GM23338 (cell line): ENCODE data around the gene WNT5B. TPM values are rescaled to one million over a fixed set of nuclear protein-coding genes. Genes with fewer than 3 reads are reported as not detected.

ENCODE experiments used
- ATAC-seq: fragments of 200-7000 bp; cut with Tn5 transposase; 3 replicates; pipeline ENCODE4 v1.9.1; 2020
- DNase-seq: peaks from one replicate; pipeline ENCODE4 v3.0.0-alpha.2; 2015; ENCODE audit warnings: low spot score
- H2AFZ ChIP-seq: fragments of 200-600 bp; sonication (generic); 2 replicates; pipeline ENCODE4 v1.8.0; 2016; ENCODE audit warnings: antibody characterized with exemption, mild to moderate bottlenecking, moderate library complexity
- H3F3A ChIP-seq: fragments of 200-600 bp; sonication (generic); replicated peaks from 2 replicates; pipeline ENCODE4 v1.8.0; 2017; ENCODE audit warnings: antibody characterized with exemption, mixed run types, low read depth
- H3K27ac ChIP-seq: fragments of 200-600 bp; sonication (generic); 2 replicates; pipeline ENCODE4 v1.6.1; 2016; ENCODE audit warnings: low read depth
- H3K27me3 ChIP-seq: fragments of 200-600 bp; sonication (generic); 2 replicates; pipeline ENCODE4 v1.8.0; 2016; ENCODE audit warnings: mild to moderate bottlenecking, mixed run types, moderate library complexity; ENCODE audit not compliant: insufficient read depth
- H3K36me3 ChIP-seq: fragments of 200-600 bp; sonication (generic); 2 replicates; pipeline ENCODE4 v1.8.0; 2016; ENCODE audit warnings: mild to moderate bottlenecking; ENCODE audit not compliant: insufficient read depth
- H3K4me1 ChIP-seq: fragments of 200-600 bp; sonication (generic); 2 replicates; pipeline ENCODE4 v1.8.0; 2016; ENCODE audit warnings: mild to moderate bottlenecking, moderate library complexity; ENCODE audit not compliant: insufficient read depth
- H3K4me2 ChIP-seq: fragments of 200-600 bp; sonication (generic); 2 replicates; pipeline ENCODE4 v1.7.1; 2017; ENCODE audit warnings: mixed run types
- H3K4me3 ChIP-seq: fragments of 200-600 bp; sonication (generic); 2 replicates; pipeline ENCODE4 v1.6.1; 2016; ENCODE audit warnings: mixed run types
- H3K79me2 ChIP-seq: fragments of 200-600 bp; sonication (generic); replicated peaks from 2 replicates; pipeline ENCODE4 v1.8.0; 2017; ENCODE audit warnings: mild to moderate bottlenecking; ENCODE audit not compliant: insufficient read depth
- H3K9me2 ChIP-seq: fragments of 200-600 bp; sonication (generic); 2 replicates; pipeline ENCODE4 v1.8.0; 2017; ENCODE audit not compliant: insufficient read depth
- H4K20me1 ChIP-seq: fragments of 200-600 bp; sonication (generic); replicated peaks from 2 replicates; pipeline ENCODE4 v1.8.0; 2017; ENCODE audit warnings: mild to moderate bottlenecking; ENCODE audit not compliant: insufficient read depth
- H3K27ac Mint-ChIP-seq: 2 replicates; pipeline ENCODE4 v1.8.0; 2020; ENCODE audit warnings: inconsistent platforms, mild to moderate bottlenecking, moderate library complexity, mixed read lengths
- H3K27me3 Mint-ChIP-seq: 3 replicates; pipeline ENCODE4 v1.8.0; 2022; ENCODE audit warnings: low read depth, mild to moderate bottlenecking, moderate library complexity, mixed read lengths, inconsistent platforms; ENCODE audit not compliant: insufficient read depth, poor library complexity
- H3K36me3 Mint-ChIP-seq: 3 replicates; pipeline ENCODE4 v1.8.0; 2021; ENCODE audit warnings: low read depth, mild to moderate bottlenecking, inconsistent platforms, moderate library complexity, mixed read lengths
- H3K4me1 Mint-ChIP-seq: 3 replicates; pipeline ENCODE4 v1.8.0; 2020; ENCODE audit warnings: mild to moderate bottlenecking, inconsistent platforms, mixed read lengths
- H3K4me3 Mint-ChIP-seq: 3 replicates; pipeline ENCODE4 v1.8.0; 2021; ENCODE audit warnings: moderate library complexity, mild to moderate bottlenecking, inconsistent platforms, mixed read lengths
- H3K9me3 Mint-ChIP-seq: 3 replicates; pipeline ENCODE4 v1.8.0; 2020; ENCODE audit warnings: moderate library complexity, mild to moderate bottlenecking, inconsistent platforms, mixed read lengths
- CREB1 ChIP-seq: fragments of 250-450 bp; sonication (Bioruptor Pico); IDR thresholded peaks from 2 replicates; pipeline ENCODE4 v1.5.0; 2020; ENCODE audit warnings: low read depth, mild to moderate bottlenecking, moderate library complexity
- EZH2 ChIP-seq: fragments of 200-600 bp; sonication (generic); IDR thresholded peaks from one replicate; pipeline ENCODE4 v1.8.0; 2017; ENCODE audit warnings: antibody characterized with exemption, mild to moderate bottlenecking, low read depth; ENCODE audit not compliant: unreplicated experiment
- JUNB ChIP-seq: IDR thresholded peaks from one replicate; pipeline ENCODE4 v1.6.1; 2016; ENCODE audit warnings: antibody characterized with exemption; ENCODE audit not compliant: unreplicated experiment
- STAT1 ChIP-seq: IDR thresholded peaks from one replicate; pipeline ENCODE4 v1.6.1; 2016; ENCODE audit warnings: antibody characterized with exemption; ENCODE audit not compliant: unreplicated experiment
- ZNF114 ChIP-seq: fragments of 250-450 bp; sonication (Bioruptor Pico); IDR thresholded peaks from 2 replicates; pipeline ENCODE4 v1.5.0; 2020; ENCODE audit warnings: mild to moderate bottlenecking, moderate library complexity
- ZNF462 ChIP-seq: fragments of 250-450 bp; sonication (Bioruptor Pico); IDR thresholded peaks from 2 replicates; pipeline ENCODE4 v1.5.0; 2020; ENCODE audit warnings: mild to moderate bottlenecking, moderate library complexity
- polyA plus RNA-seq: library from polyadenylated mRNA; unstranded; fragments of >200 nt; fragmentation: Nextera tagmentation; extraction: Ambion mirVana; gene quantifications from 2 replicates; pipeline ENCODE4 v1.2.1, GENCODE V29; 2016
- total RNA-seq: library from RNA; depleted of rRNA; stranded (reverse); fragments of >200 nt; shearing (Covaris generic); gene quantifications from 2 replicates; pipeline ENCODE4 v1.2.3, GENCODE V29; 2014

The WNT5B gene
- total and polyA plus RNA-seq, 2 experiments from 2014 or later: 1.4 to 2.7 TPM

GRCh38 chr12:1650978-1651361 is 21.9 kb downstream of the WNT5B start (continued):
- TF ChIP-seq ZNF462 (CRISPR knock-in tag): no peak
- no peak for TF ChIP-seq CREB1

GRCh38 chr12:1651946-1652345 is 22.9 kb downstream of the WNT5B start:
- H3K27ac Mint-ChIP-seq: no peak overlapping the region
- no peaks in the 10 kb centered on the region for H3K79me2 ChIP-seq
- no peak overlapping the region for H3K4me2 ChIP-seq
- no peak overlapping the region for H3K4me3 Mint-ChIP-seq
- H3F3A ChIP-seq: peaks cover 3% of the 10 kb centered on the region; the same call in 1 of the 2 replicates
- H3K4me1 ChIP-seq: no peaks in the 10 kb centered on the region
- H3K27me3 Mint-ChIP-seq: peaks cover 15% of the 10 kb centered on the region
- H3K9me2 ChIP-seq: no peaks in the 10 kb centered on the region
- TF ChIP-seq STAT1: no peak
- no peak for TF ChIP-seq JUNB
- TF ChIP-seq ZNF114: no peak
- TF ChIP-seq EZH2: no peak
- no peak for ATAC-seq
- H3K36me3 Mint-ChIP-seq: no peaks in the 10 kb centered on the region
- no peaks in the 10 kb centered on the region for H4K20me1 ChIP-seq
- H3K27me3 ChIP-seq: no peaks in the 10 kb centered on the region
- H2AFZ ChIP-seq: no peak overlapping the region
- no peak overlapping the region for H3K4me3 ChIP-seq
- peaks cover 11% of the 10 kb centered on the region for H3K4me1 Mint-ChIP-seq
- H3K36me3 ChIP-seq: no peaks in the 10 kb centered on the region
- DNase-seq: no peak
- H3K27ac ChIP-seq: no peak overlapping the region
- H3K9me3 Mint-ChIP-seq: no peaks in the 10 kb centered on the region
